NCI-H1436 (cell line): ENCODE data around the gene OR3A1.
"Not testable (repeated sequence)": the region's sequence is repeated elsewhere in the genome, so short reads cannot be mapped to it uniquely, and the experiment has no call there.

Experiments used
- DNase-seq: peaks from one replicate; lab custom pipeline; 2025; lab: John Stamatoyannopoulos, UW

OR3A1 gene

GRCh38 chr17:3298260-3298659 lies at the start of gene OR3A1:
TSS of gene OR3A1 (minus strand) at chr17:3298360. CDS start at chr17:3292582, 5,778 bp downstream.
- no peak for DNase-seq

GRCh38 chr17:3342782-3343181 lies 44.6 kb upstream of the OR3A1 start:
- DNase-seq = not testable (repeated sequence)

GRCh38 chr17:3335876-3336275 lies 37.7 kb upstream of the OR3A1 start:
- no peak for DNase-seq

- DNase-seq = no peak
Measured at GRCh38 chr17:3318336-3318735, 20.2 kb upstream of the OR3A1 start.

- no peak for DNase-seq
Measured at GRCh38 chr17:3316836-3317235, 18.7 kb upstream of the OR3A1 start.

- DNase-seq = no peak
Measured at GRCh38 chr17:3308603-3309002, 10.4 kb upstream of the OR3A1 start.

- DNase-seq = no peak
Measured at GRCh38 chr17:3295632-3296031, 2.5 kb downstream of the OR3A1 start.

GRCh38 chr17:3293548-3293947 lies 4.6 kb downstream of the OR3A1 start:
- DNase-seq = not testable (repeated sequence)

- no peak for DNase-seq
Measured at GRCh38 chr17:3282901-3283300, 15.3 kb downstream of the OR3A1 start.

GRCh38 chr17:3276126-3276525 lies 22.0 kb downstream of the OR3A1 start:
- no peak for DNase-seq

GRCh38 chr17:3271072-3271848 lies 26.9 kb downstream of the OR3A1 start:
- DNase-seq = no peak

GRCh38 chr17:3260600-3260999 lies 37.6 kb downstream of the OR3A1 start:
- no peak for DNase-seq

- no peak for DNase-seq
Measured at GRCh38 chr17:3260163-3260562, 38.0 kb downstream of the OR3A1 start.

- no peak for DNase-seq
Measured at GRCh38 chr17:3256575-3256974, 41.6 kb downstream of the OR3A1 start.

GRCh38 chr17:3249013-3249412 lies 49.1 kb downstream of the OR3A1 start:
- DNase-seq = not testable (repeated sequence)

- not testable (repeated sequence) for DNase-seq
Measured at GRCh38 chr17:3244841-3245240, 53.3 kb downstream of the OR3A1 start.

- DNase-seq = not testable (repeated sequence)
Measured at GRCh38 chr17:3241044-3241443, 57.1 kb downstream of the OR3A1 start.
